OCI-LY3 (cell line): ENCODE data around the gene EML1.

Source experiments
- H2AFZ ChIP-seq: fragments of 200-600, 300-600 bp; shearing (Covaris generic); 2 replicates; pipeline ENCODE4 v1.6.0; 2014; ENCODE audit warnings: antibody characterized with exemption, low read depth, low read length
- H3K27ac ChIP-seq: fragments of 200-600, 300-600 bp; sonication (generic); 2 replicates; pipeline ENCODE4 v1.5.1; 2014; ENCODE audit warnings: mild to moderate bottlenecking, low read length, moderate library complexity, mixed read lengths
- H3K27me3 ChIP-seq: fragments of 200-600, 300-600 bp; sonication (generic); 2 replicates; pipeline ENCODE4 v1.6.1; 2014; ENCODE audit warnings: low read depth, low read length, mixed read lengths
- H3K36me3 ChIP-seq: fragments of 200-600, 300-600 bp; sonication (generic); replicated peaks from 2 replicates; pipeline ENCODE3; 2014; ENCODE audit warnings: low read depth, low read length, mixed read lengths
- H3K4me1 ChIP-seq: fragments of 300-600, 200-600 bp; sonication (generic); 2 replicates; pipeline ENCODE4 v1.6.1; 2014; ENCODE audit warnings: low read length, mixed read lengths
- H3K4me2 ChIP-seq: fragments of 200-600, 300-600 bp; sonication (generic); 2 replicates; pipeline ENCODE4 v1.6.1; 2014; ENCODE audit warnings: low read length, mixed read lengths
- H3K4me3 ChIP-seq: fragments of 300-600, 200-600 bp; sonication (generic); 2 replicates; pipeline ENCODE4 v1.5.1; 2014; ENCODE audit warnings: antibody characterized with exemption, mild to moderate bottlenecking, low read length, moderate library complexity
- H3K79me2 ChIP-seq: fragments of 300-600, 200-600 bp; shearing (Covaris generic); 2 replicates; pipeline ENCODE4 v1.6.1; 2014; ENCODE audit warnings: mild to moderate bottlenecking, low read length, mixed read lengths
- H3K9ac ChIP-seq: fragments of 300-600, 200-600 bp; shearing (Covaris generic); 2 replicates; pipeline ENCODE4 v1.6.0; 2014; ENCODE audit warnings: mild to moderate bottlenecking, low read length, moderate library complexity
- H3K9me3 ChIP-seq: fragments of 200-600, 300-600 bp; shearing (Covaris generic); 2 replicates; pipeline ENCODE4 v1.6.1; 2014; ENCODE audit warnings: low read length, mixed read lengths; ENCODE audit not compliant: insufficient read depth
- H4K20me1 ChIP-seq: fragments of 200-600, 300-600 bp; sonication (generic); 2 replicates; pipeline ENCODE4 v1.6.1; 2016; ENCODE audit warnings: low read length, mixed read lengths; ENCODE audit not compliant: insufficient read depth
- EZH2phosphoT487 ChIP-seq: fragments of 200-600 bp; shearing (Covaris generic); IDR thresholded peaks from 2 replicates; pipeline ENCODE4 v1.6.1; 2018; ENCODE audit warnings: antibody characterized with exemption, mixed run types, low read depth
- TF ChIP-seq, protein P1 (sequence below): fragments of 200-600, 300-600 bp; sonication (generic); IDR thresholded peaks from 2 replicates; pipeline ENCODE4 v1.5.1; 2014; ENCODE audit warnings: antibody characterized with exemption, low read length, low read depth

EML1 gene

DNA sequence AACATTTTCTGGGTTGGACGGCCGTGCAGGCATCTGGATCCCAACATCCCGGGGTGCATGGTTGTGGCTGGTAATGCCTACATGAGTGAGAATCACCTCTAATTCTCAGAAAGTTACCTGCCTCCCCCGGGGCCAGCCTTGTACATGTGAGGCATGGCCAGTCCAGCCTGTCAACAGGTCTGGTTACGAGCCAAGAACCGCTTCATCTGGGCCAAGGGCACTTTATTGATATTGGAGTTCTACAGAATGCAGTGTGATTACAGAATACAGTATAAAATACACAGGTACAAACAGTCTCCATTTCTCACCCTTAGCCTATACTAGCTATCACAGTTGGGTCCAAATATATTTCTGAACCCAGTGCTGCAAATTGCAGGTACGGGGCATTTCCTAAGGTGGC is 187.1 kb downstream of the EML1 start:
- Histone ChIP-seq H3K36me3 (no peaks in the 10 kb centered on the region), H3K4me1 (peaks cover 6% of the 10 kb centered on the region), H4K20me1 (peaks cover 8% of the 10 kb centered on the region; the same call in 1 of the 2 replicates), H3K9me3 (no peaks in the 10 kb centered on the region), H3K27me3 (no peaks in the 10 kb centered on the region), H3K79me2 (0 out of 2 replicates have a peak, but pooled peaks cover 7% of the 10 kb centered on the region), H3K4me3 (no peak overlapping the region), H3K27ac (no peak overlapping the region), H3K4me2 (no peak overlapping the region), H3K9ac (no peak overlapping the region), H2AFZ (no peak overlapping the region)
- TF ChIP-seq EZH2phosphoT487, result no peak
- TF ChIP-seq, protein P1, sequence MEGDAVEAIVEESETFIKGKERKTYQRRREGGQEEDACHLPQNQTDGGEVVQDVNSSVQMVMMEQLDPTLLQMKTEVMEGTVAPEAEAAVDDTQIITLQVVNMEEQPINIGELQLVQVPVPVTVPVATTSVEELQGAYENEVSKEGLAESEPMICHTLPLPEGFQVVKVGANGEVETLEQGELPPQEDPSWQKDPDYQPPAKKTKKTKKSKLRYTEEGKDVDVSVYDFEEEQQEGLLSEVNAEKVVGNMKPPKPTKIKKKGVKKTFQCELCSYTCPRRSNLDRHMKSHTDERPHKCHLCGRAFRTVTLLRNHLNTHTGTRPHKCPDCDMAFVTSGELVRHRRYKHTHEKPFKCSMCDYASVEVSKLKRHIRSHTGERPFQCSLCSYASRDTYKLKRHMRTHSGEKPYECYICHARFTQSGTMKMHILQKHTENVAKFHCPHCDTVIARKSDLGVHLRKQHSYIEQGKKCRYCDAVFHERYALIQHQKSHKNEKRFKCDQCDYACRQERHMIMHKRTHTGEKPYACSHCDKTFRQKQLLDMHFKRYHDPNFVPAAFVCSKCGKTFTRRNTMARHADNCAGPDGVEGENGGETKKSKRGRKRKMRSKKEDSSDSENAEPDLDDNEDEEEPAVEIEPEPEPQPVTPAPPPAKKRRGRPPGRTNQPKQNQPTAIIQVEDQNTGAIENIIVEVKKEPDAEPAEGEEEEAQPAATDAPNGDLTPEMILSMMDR, result no peak

DNA sequence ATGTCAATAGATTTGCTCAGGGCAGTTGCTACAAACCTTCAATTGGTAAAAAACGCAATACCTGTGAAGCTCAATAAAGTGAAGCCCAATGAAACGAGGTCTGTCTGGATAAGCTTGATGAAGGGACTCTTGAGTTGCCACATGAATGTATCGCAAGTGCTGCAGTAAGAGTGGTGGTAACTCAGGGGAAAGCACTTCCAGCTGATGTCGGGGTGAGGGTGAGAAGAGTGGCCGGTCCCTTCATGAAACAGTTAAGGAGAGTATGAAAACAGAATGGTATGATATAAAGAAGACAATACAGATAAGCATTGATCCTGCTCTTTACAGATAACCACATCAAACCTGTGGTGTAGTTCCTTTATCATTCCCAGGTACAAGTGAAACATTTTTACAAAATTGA is 188.6 kb downstream of the EML1 start:
- Histone ChIP-seq H3K4me1 (peaks cover 6% of the 10 kb centered on the region), H4K20me1 (peaks cover 8% of the 10 kb centered on the region; the same call in 1 of the 2 replicates), H2AFZ (no peak overlapping the region), H3K36me3 (no peaks in the 10 kb centered on the region), H3K27me3 (no peaks in the 10 kb centered on the region), H3K9me3 (no peaks in the 10 kb centered on the region), H3K27ac (no peak overlapping the region), H3K4me2 (no peak overlapping the region), H3K9ac (no peak overlapping the region), H3K79me2 (0 out of 2 replicates have a peak, but pooled peaks cover 3% of the 10 kb centered on the region), H3K4me3 (no peak overlapping the region)
- no peak for TF ChIP-seq EZH2phosphoT487
- TF ChIP-seq, protein P1, result no peak

DNA sequence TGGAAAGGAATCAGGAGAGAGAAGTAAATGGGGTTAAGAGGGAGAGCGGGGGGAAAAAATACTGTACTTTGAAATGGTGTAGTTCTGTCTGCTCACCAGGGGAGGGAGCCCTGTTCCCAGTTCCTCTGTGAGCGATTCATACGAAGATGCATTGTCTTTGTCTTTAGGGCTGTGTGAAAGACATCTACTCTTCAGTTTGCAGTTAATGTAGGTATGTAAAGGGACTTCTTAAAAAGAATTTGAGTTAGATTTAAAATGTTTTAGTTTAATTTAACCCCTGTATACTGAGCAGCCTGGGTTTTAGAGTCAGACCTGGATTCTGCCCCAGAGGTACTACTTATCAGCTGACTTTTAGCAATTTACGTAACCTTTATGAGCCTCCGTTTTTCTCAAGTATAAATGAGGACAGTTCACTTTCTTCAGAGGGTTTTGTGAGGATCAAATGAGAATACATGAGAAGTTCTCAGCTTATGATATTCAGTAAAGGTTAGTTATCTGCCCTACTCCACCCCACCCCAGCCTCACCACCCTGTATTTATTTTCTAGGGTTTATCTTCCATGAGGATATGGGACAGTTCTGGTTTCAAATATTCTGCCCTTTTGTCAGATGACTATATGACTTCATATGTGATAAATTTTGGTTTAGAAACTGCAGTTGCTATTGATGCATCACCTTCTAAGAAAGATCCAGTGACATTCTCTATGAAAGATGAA is 189.5 kb downstream of the EML1 start:
- peaks cover 8% of the 10 kb centered on the region; the same call in 1 of the 2 replicates for H4K20me1 ChIP-seq
- no peak for TF ChIP-seq EZH2phosphoT487
- TF ChIP-seq, protein P1, result peak; percentile 91
- peaks cover 6% of the 10 kb centered on the region for H3K4me1 ChIP-seq
- peak overlapping the region; percentile 52 for H3K4me2 ChIP-seq
- no peaks in the 10 kb centered on the region for H3K36me3 ChIP-seq
- no peak overlapping the region for H3K27ac ChIP-seq
- H3K9ac ChIP-seq, result no peak overlapping the region
- H3K9me3 ChIP-seq, result no peaks in the 10 kb centered on the region
- H2AFZ ChIP-seq, result no peak overlapping the region
- no peaks in the 10 kb centered on the region for H3K27me3 ChIP-seq
- 0 out of 2 replicates have a peak, but pooled peaks cover 3% of the 10 kb centered on the region for H3K79me2 ChIP-seq
- peak overlapping the region; percentile 19; the same call in 1 of the 2 replicates for H3K4me3 ChIP-seq

DNA sequence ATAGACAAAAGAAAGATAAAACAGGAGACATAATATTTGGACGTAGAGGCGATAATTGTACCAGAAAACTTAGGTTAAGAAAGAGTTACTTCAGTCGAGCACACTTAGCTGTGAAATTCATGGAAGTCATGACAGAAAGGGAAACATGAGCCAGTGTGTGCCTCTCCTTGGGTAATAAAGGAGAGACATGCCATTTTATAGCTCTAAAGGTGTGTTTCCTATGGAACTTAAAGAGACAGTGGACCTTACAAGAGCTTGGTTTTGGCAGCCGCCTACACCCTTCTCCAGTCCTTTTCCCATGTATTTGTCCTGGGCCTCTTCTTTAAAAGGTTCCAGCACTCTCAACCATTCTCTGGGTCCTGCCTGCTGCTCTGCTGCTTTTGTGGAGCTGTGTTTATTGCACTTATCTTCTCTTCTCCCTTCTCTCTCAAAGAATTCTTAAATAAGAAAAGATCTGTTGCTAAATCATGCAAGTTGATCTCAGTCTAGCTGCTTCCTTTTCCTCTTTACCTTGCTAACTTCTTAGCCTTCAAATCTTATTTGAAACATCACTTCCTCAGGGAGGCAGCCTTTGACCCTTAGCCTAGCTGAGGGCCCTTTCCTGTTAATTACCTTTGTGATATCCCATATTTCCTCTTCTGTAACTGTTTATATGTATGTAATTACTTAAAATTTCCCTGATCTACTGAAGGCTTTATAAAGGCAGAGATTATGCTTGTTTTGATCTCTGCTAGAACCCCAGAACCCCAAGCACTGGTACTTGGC is 190.2 kb downstream of the EML1 start:
- Histone ChIP-seq H3K36me3 (no peaks in the 10 kb centered on the region), H3K4me2 (no peak overlapping the region; the same call in 1 of the 2 replicates), H3K4me3 (no peak overlapping the region), H3K27ac (no peak overlapping the region), H3K79me2 (0 out of 2 replicates have a peak, but pooled peaks cover 3% of the 10 kb centered on the region), H3K9me3 (no peaks in the 10 kb centered on the region), H2AFZ (no peak overlapping the region), H3K4me1 (peaks cover 6% of the 10 kb centered on the region), H4K20me1 (peaks cover 8% of the 10 kb centered on the region; the same call in 1 of the 2 replicates), H3K9ac (no peak overlapping the region), H3K27me3 (no peaks in the 10 kb centered on the region)
- TF ChIP-seq, protein P1, result no peak
- no peak for TF ChIP-seq EZH2phosphoT487
